Neural crest cell (in vitro differentiated cells): ENCODE measurements around the gene FEM1B. TPM values are rescaled to one million over a fixed set of nuclear protein-coding genes. Genes with fewer than 3 reads are reported as not detected.
A peak's percentile ranks its signal among the peaks of the same experiment; 100 is the strongest.

Experiments
- DNase-seq: peaks from one replicate; pipeline ENCODE4 v3.0.0; 2021; ENCODE audit warnings: low read depth, mixed read lengths, low spot score
- H3K27ac Mint-ChIP-seq: one replicate; pipeline ENCODE4 v1.8.0; 2021; ENCODE audit warnings: mild to moderate bottlenecking, mixed read lengths; ENCODE audit not compliant: unreplicated experiment
- H3K27me3 Mint-ChIP-seq: 2 replicates; pipeline ENCODE4 v1.8.0; 2021; ENCODE audit warnings: low read depth, mild to moderate bottlenecking, mixed read lengths
- H3K36me3 Mint-ChIP-seq: 2 replicates; pipeline ENCODE4 v1.8.0; 2021; ENCODE audit warnings: low read depth, mild to moderate bottlenecking, mixed read lengths
- H3K4me1 Mint-ChIP-seq: 2 replicates; pipeline ENCODE4 v1.8.0; 2021; ENCODE audit warnings: mixed read lengths
- H3K4me3 Mint-ChIP-seq: one replicate; pipeline ENCODE4 v1.8.0; 2021; ENCODE audit warnings: mild to moderate bottlenecking, mixed read lengths
- H3K9me3 Mint-ChIP-seq: 2 replicates; pipeline ENCODE4 v1.8.0; 2021; ENCODE audit warnings: mixed read lengths
- CTCF ChIP-seq: fragments of 200-600 bp; sonication (generic); conservative IDR thresholded peaks from 2 replicates; pipeline ENCODE4 v1.5.0; 2021; ENCODE audit warnings: antibody characterized with exemption, mild to moderate bottlenecking
- total RNA-seq: library from RNA; stranded (reverse); gene quantifications from 2 replicates; pipeline ENCODE4 v1.2.1, GENCODE V29; 2021

Gene FEM1B
- total RNA-seq, 1 donor from 2014 or later = 61.4 TPM

GRCh38 chr15:68315035-68315434, 37.5 kb downstream of the FEM1B start:
- no peak overlapping the region for H3K4me3 Mint-ChIP-seq
- no peaks in the 10 kb centered on the region for H3K9me3 Mint-ChIP-seq
- no peaks in the 10 kb centered on the region for H3K36me3 Mint-ChIP-seq
- H3K4me1 Mint-ChIP-seq = peaks cover 22% of the 10 kb centered on the region
- no peak for DNase-seq
- no peaks in the 10 kb centered on the region for H3K27me3 Mint-ChIP-seq
- no peak overlapping the region for H3K27ac Mint-ChIP-seq
- no peak for TF ChIP-seq CTCF

GRCh38 chr15:68315495-68316031, 38.0 kb downstream of the FEM1B start:
- TF ChIP-seq CTCF = no peak
- Mint-ChIP-seq H3K27me3 (no peaks in the 10 kb centered on the region), H3K4me1 (peaks cover 22% of the 10 kb centered on the region), H3K36me3 (no peaks in the 10 kb centered on the region), H3K27ac (no peak overlapping the region), H3K9me3 (no peaks in the 10 kb centered on the region), H3K4me3 (no peak overlapping the region)
- no peak for DNase-seq

GRCh38 chr15:68316061-68316804, 38.7 kb downstream of the FEM1B start:
- Mint-ChIP-seq H3K4me3 (no peak overlapping the region), H3K27me3 (no peaks in the 10 kb centered on the region), H3K9me3 (no peaks in the 10 kb centered on the region), H3K27ac (peak overlapping the region; percentile 70), H3K36me3 (no peaks in the 10 kb centered on the region), H3K4me1 (peaks cover 22% of the 10 kb centered on the region)
- peak; percentile 50 for TF ChIP-seq CTCF
- peak; percentile 34 for DNase-seq

GRCh38 chr15:68317281-68318007, 39.9 kb downstream of the FEM1B start:
- DNase-seq = no peak
- no peaks in the 10 kb centered on the region for H3K9me3 Mint-ChIP-seq
- H3K27me3 Mint-ChIP-seq = no peaks in the 10 kb centered on the region
- H3K36me3 Mint-ChIP-seq = no peaks in the 10 kb centered on the region
- peak overlapping the region; percentile 90 for H3K27ac Mint-ChIP-seq
- no peak overlapping the region for H3K4me3 Mint-ChIP-seq
- TF ChIP-seq CTCF = no peak
- peaks cover 22% of the 10 kb centered on the region for H3K4me1 Mint-ChIP-seq

- no peak for DNase-seq
- no peak for TF ChIP-seq CTCF
- H3K4me3 Mint-ChIP-seq = no peak overlapping the region
- no peaks in the 10 kb centered on the region for H3K9me3 Mint-ChIP-seq
- peaks cover 18% of the 10 kb centered on the region for H3K4me1 Mint-ChIP-seq
- H3K27ac Mint-ChIP-seq = no peak overlapping the region
- H3K36me3 Mint-ChIP-seq = no peaks in the 10 kb centered on the region
- H3K27me3 Mint-ChIP-seq = no peaks in the 10 kb centered on the region
Measured at GRCh38 chr15:68318008-68318835, 40.7 kb downstream of the FEM1B start.
